Stimulated activated naive CD8-positive, alpha-beta T cell treated with anti-CD3 and anti-CD28 coated beads, Interleukin-15, Interleukin-2, amounts not matched to agents 100 ng/mL and 50 ng/mL, for 24 hours (primary cell): ENCODE measurements around the gene SAT2.
A peak's percentile ranks its signal among the peaks of the same experiment; 100 is the strongest.
"Not testable (repeated sequence)": the region's sequence is repeated elsewhere in the genome, so short reads cannot be mapped to it uniquely, and the experiment has no call there.

Experiments
- H3K27ac Mint-ChIP-seq: one replicate; pipeline ENCODE4 v1.8.0; 2021; ENCODE audit warnings: mild to moderate bottlenecking, mixed read lengths
- H3K27me3 Mint-ChIP-seq: one replicate; pipeline ENCODE4 v1.8.0; 2021; ENCODE audit warnings: mixed read lengths
- H3K36me3 Mint-ChIP-seq: one replicate; pipeline ENCODE4 v1.8.0; 2021; ENCODE audit warnings: low read depth, mixed read lengths
- H3K4me1 Mint-ChIP-seq: one replicate; pipeline ENCODE4 v1.8.0; 2021; ENCODE audit warnings: low read depth, mixed read lengths
- H3K4me3 Mint-ChIP-seq: one replicate; pipeline ENCODE4 v1.8.0; 2021; ENCODE audit warnings: mild to moderate bottlenecking, mixed read lengths
- H3K9me3 Mint-ChIP-seq: one replicate; pipeline ENCODE4 v1.8.0; 2021; ENCODE audit warnings: mixed read lengths

Gene SAT2

GRCh38 chr17:7647018-7647417, 19.4 kb upstream of the SAT2 start:
- H3K27ac Mint-ChIP-seq = no peak overlapping the region
- no peaks in the 10 kb centered on the region for H3K36me3 Mint-ChIP-seq
- H3K4me3 Mint-ChIP-seq = no peak overlapping the region
- peaks cover 14% of the 10 kb centered on the region for H3K4me1 Mint-ChIP-seq
- H3K9me3 Mint-ChIP-seq = no peaks in the 10 kb centered on the region
- peaks cover 30% of the 10 kb centered on the region for H3K27me3 Mint-ChIP-seq

- Mint-ChIP-seq H3K27ac (no peak overlapping the region), H3K27me3 (peaks cover 32% of the 10 kb centered on the region), H3K4me3 (no peak overlapping the region), H3K9me3 (no peaks in the 10 kb centered on the region), H3K4me1 (peaks cover 14% of the 10 kb centered on the region), H3K36me3 (no peaks in the 10 kb centered on the region)
Measured at GRCh38 chr17:7646457-7646856, 18.8 kb upstream of the SAT2 start.

- H3K27ac Mint-ChIP-seq = no peak overlapping the region
- no peak overlapping the region for H3K4me3 Mint-ChIP-seq
- H3K27me3 Mint-ChIP-seq = peaks cover 18% of the 10 kb centered on the region
- no peaks in the 10 kb centered on the region for H3K36me3 Mint-ChIP-seq
- no peaks in the 10 kb centered on the region for H3K9me3 Mint-ChIP-seq
- H3K4me1 Mint-ChIP-seq = peaks cover under 1% of the 10 kb centered on the region
Measured at GRCh38 chr17:7644775-7645174, 17.2 kb upstream of the SAT2 start.

DNA sequence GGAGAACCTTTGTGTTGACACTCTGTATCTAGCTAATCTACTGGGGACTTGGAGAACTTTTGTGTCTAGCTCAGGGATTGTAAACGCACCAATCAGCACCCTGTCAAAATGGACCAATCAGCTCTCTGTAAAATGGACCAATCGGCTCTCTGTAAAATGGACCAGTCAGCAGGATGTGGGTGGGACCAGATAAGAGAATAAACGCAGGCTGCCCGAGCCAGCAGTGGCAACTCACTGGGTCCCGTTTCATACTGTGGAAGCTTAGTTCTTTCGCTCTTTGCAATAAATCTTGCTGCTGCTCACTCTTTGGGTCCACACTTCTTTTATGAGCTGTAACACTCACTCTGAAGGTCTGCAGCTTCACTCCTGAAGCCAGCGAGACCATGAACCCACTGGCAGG, 14.0 kb upstream of the SAT2 start:
- not testable (repeated sequence) for H3K27ac Mint-ChIP-seq, H3K4me1 Mint-ChIP-seq, H3K9me3 Mint-ChIP-seq, H3K36me3 Mint-ChIP-seq
- Mint-ChIP-seq H3K4me3 (peak overlapping the region; percentile 37), H3K27me3 (peaks cover 12% of the 10 kb centered on the region)

- H3K9me3 Mint-ChIP-seq = no peaks in the 10 kb centered on the region
Measured at GRCh38 chr17:7640783-7641182, 13.2 kb upstream of the SAT2 start.

GRCh38 chr17:7636163-7636562, 8.5 kb upstream of the SAT2 start:
- Mint-ChIP-seq H3K36me3 (no peaks in the 10 kb centered on the region), H3K27ac (no peak overlapping the region), H3K4me3 (no peak overlapping the region), H3K9me3 (no peaks in the 10 kb centered on the region), H3K27me3 (no peaks in the 10 kb centered on the region), H3K4me1 (no peaks in the 10 kb centered on the region)

More at GRCh38 chr17:7640783-7641182, 13.2 kb upstream of the SAT2 start:
- Mint-ChIP-seq H3K27ac (no peak overlapping the region), H3K36me3 (no peaks in the 10 kb centered on the region), H3K4me1 (no peaks in the 10 kb centered on the region), H3K27me3 (peaks cover 12% of the 10 kb centered on the region), H3K4me3 (no peak overlapping the region)

DNA sequence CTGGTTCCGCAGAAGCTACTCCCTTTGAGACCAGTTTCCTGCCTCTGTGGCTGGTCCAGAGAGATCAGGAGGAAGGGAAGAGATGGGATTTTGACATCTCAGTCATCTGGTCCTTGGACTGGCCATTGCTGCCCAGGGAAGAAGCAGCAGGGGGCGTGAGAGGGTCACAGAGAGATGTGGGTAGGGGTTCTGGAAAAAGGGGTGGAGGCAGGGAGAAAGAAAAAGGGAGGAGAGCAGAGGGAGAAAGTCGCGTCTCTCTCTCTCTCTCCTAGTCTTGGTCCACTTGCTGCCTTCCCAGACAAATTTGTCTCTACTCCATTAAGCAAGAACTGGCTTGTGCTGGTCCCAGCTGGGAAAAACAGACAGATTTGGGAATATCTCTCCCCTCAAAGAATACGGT, 6.8 kb upstream of the SAT2 start:
- no peaks in the 10 kb centered on the region for H3K4me1 Mint-ChIP-seq
- no peak overlapping the region for H3K27ac Mint-ChIP-seq
- no peaks in the 10 kb centered on the region for H3K27me3 Mint-ChIP-seq
- no peaks in the 10 kb centered on the region for H3K9me3 Mint-ChIP-seq
- H3K4me3 Mint-ChIP-seq = no peak overlapping the region
- no peaks in the 10 kb centered on the region for H3K36me3 Mint-ChIP-seq

GRCh38 chr17:7633093-7633492, 5.5 kb upstream of the SAT2 start:
- H3K4me3 Mint-ChIP-seq = no peak overlapping the region
- no peaks in the 10 kb centered on the region for H3K27me3 Mint-ChIP-seq
- no peak overlapping the region for H3K27ac Mint-ChIP-seq
- H3K4me1 Mint-ChIP-seq = no peaks in the 10 kb centered on the region
- no peaks in the 10 kb centered on the region for H3K36me3 Mint-ChIP-seq
- H3K9me3 Mint-ChIP-seq = no peaks in the 10 kb centered on the region

- H3K4me3 Mint-ChIP-seq = no peak overlapping the region
- no peaks in the 10 kb centered on the region for H3K4me1 Mint-ChIP-seq
- H3K9me3 Mint-ChIP-seq = no peaks in the 10 kb centered on the region
- no peak overlapping the region for H3K27ac Mint-ChIP-seq
- no peaks in the 10 kb centered on the region for H3K36me3 Mint-ChIP-seq
- no peaks in the 10 kb centered on the region for H3K27me3 Mint-ChIP-seq
Measured at GRCh38 chr17:7632492-7632894, 4.9 kb upstream of the SAT2 start.

GRCh38 chr17:7631398-7632380, 4.1 kb upstream of the SAT2 start:
- Mint-ChIP-seq H3K4me1 (peaks cover 5% of the 10 kb centered on the region), H3K27ac (no peak overlapping the region), H3K9me3 (no peaks in the 10 kb centered on the region)

GRCh38 chr17:7629939-7630571, 2.4 kb upstream of the SAT2 start, which contains the start of gene SHBG:
SHBG (plus strand) TSS chr17:7630135; CDS start chr17:7630173, 38 bp downstream.
- H3K4me3 Mint-ChIP-seq = no peak within 1 kb of the TSS
- H3K27ac Mint-ChIP-seq = no peak within 1 kb of the TSS
- no peaks in the 10 kb centered on the region for H3K36me3 Mint-ChIP-seq
- H3K9me3 Mint-ChIP-seq = no peaks in the 10 kb centered on the region
- H3K4me1 Mint-ChIP-seq = peaks cover 10% of the 10 kb centered on the region
- no peaks in the 10 kb centered on the region for H3K27me3 Mint-ChIP-seq

More at GRCh38 chr17:7631398-7632380, 4.1 kb upstream of the SAT2 start:
- Mint-ChIP-seq H3K27me3 (no peaks in the 10 kb centered on the region), H3K36me3 (no peaks in the 10 kb centered on the region), H3K4me3 (no peak overlapping the region)

- no peaks in the 10 kb centered on the region for H3K9me3 Mint-ChIP-seq
- no peaks in the 10 kb centered on the region for H3K27me3 Mint-ChIP-seq
- no peaks in the 10 kb centered on the region for H3K36me3 Mint-ChIP-seq
- H3K27ac Mint-ChIP-seq = peak overlapping the region; percentile 61
- H3K4me1 Mint-ChIP-seq = peaks cover 10% of the 10 kb centered on the region
- H3K4me3 Mint-ChIP-seq = peak overlapping the region; percentile 85
Measured at GRCh38 chr17:7626956-7627249, 718 bp downstream of the SAT2 start.

GRCh38 chr17:7626307-7626706, 1.3 kb downstream of the SAT2 start:
- H3K4me3 Mint-ChIP-seq = peak overlapping the region; percentile 85
- no peaks in the 10 kb centered on the region for H3K36me3 Mint-ChIP-seq
- H3K4me1 Mint-ChIP-seq = peaks cover 10% of the 10 kb centered on the region
- H3K27me3 Mint-ChIP-seq = no peaks in the 10 kb centered on the region
- H3K9me3 Mint-ChIP-seq = no peaks in the 10 kb centered on the region
- H3K27ac Mint-ChIP-seq = no peak overlapping the region

- not testable (repeated sequence) for H3K4me3 Mint-ChIP-seq, H3K9me3 Mint-ChIP-seq, H3K36me3 Mint-ChIP-seq, H3K4me1 Mint-ChIP-seq, H3K27ac Mint-ChIP-seq, H3K27me3 Mint-ChIP-seq
Measured at GRCh38 chr17:7625749-7626148, 1.9 kb downstream of the SAT2 start.

- Mint-ChIP-seq H3K27me3 (no peaks in the 10 kb centered on the region), H3K4me3 (no peak overlapping the region), H3K36me3 (no peaks in the 10 kb centered on the region), H3K9me3 (no peaks in the 10 kb centered on the region), H3K27ac (no peak overlapping the region), H3K4me1 (peaks cover 10% of the 10 kb centered on the region)
Measured at GRCh38 chr17:7623661-7624060, 4.0 kb downstream of the SAT2 start.
